RCC 7860 (cell line): ENCODE data around the gene SURF1.
"Not testable (repeated sequence)": the region's sequence is repeated elsewhere in the genome, so short reads cannot be mapped to it uniquely, and the experiment has no call there.

ENCODE experiments used
- DNase-seq: peaks from one replicate; pipeline ENCODE4 v3.0.0-alpha.2; 2015; ENCODE audit warnings: low spot score
- FAIRE-seq: peaks from 2 replicates; lab custom pipeline; 2012; peaks lifted over from hg19 to GRCh38; lab: Jason Lieb, UNC

Gene SURF1

DNA sequence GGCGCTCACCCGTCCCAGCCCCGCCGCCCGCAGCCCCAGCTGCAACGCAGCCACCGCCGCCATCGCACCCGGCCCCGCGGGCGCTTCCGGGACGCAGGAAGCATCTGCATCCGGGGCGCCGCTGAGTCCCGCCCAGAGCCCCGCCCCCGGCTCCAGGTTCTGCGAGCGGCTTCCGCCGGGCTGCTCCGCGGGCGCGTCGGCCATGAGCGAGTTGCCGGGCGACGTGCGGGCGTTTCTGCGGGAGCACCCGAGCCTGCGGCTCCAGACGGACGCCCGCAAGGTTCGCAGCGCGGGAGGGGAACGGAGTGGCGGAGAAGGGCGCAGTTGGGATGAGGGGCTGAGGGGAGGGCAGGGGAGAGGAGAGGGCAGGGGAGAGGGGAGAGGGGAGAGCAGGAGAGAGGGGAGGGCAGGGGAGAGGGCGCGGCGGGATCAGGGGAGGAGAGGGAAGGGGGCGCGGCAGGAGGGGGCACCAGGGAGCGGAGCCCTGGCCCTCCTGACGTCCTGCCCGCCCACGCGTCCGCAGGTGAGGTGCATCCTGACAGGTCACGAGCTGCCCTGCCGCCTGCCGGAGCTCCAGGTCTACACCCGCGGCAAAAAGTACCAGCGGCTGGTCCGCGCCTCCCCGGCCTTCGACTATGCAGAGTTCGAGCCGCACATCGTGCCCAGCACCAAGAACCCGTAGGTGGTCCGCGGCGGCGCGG is at the start of gene SURF1, which contains the start of gene SURF2:
SURF1 (minus strand) TSS at position 97 of the 701 bp plus-strand sequence; CDS start at position 63, 34 bp downstream.
SURF2 (plus strand) TSS at position 160 of the 701 bp plus-strand sequence; CDS start at position 203, 43 bp downstream.
- FAIRE-seq (no peak), DNase-seq (peak; percentile 53)

DNA sequence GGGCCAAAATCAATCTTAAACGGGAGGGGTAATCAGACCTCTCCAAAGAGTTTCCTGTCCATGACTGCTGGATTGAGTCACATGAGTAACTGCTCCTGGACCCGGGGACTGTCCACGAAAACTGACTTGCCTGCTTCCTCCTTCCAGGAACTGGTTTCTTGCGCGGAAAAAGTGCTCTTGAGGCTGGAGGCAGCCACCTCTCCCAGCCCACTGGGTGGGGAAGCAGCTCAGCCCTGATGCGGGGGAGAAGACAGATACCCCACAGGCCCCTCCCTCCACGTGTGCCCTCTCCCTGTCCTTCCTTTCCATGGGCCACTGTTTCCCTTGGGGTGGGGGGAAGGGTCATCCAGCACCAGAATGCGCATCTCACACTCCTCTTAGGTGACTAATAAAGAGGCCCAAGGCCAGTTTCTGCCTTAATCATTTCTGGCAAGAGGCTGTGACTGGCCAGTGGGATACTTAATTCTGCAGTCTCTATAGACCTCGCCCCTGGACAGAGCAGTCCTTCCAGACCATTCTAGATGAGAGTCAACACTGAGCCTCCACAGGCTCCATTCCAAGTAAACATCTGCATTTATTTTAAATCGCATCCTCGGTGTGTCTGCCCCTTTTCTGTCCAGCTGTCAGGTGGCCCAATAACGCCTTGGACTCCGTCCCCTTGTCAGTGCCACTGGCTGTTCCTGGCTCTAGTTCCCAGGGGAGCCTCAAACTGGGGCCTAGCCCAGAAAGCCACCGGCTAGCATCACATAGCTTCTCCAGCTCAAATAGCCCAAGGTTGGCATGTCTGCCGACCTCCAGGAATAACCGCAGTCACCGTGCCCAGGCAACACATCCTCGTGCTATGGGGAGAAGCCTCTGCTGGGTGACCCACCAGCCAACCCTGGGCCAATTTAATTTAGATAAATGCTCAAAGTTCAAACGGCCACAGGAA is 49.5 kb upstream of the SURF1 start:
- FAIRE-seq (no peak), DNase-seq (no peak)

GRCh38 chr9:133404454-133405002 is 48.2 kb upstream of the SURF1 start:
- DNase-seq, result no peak
- FAIRE-seq, result no peak

DNA sequence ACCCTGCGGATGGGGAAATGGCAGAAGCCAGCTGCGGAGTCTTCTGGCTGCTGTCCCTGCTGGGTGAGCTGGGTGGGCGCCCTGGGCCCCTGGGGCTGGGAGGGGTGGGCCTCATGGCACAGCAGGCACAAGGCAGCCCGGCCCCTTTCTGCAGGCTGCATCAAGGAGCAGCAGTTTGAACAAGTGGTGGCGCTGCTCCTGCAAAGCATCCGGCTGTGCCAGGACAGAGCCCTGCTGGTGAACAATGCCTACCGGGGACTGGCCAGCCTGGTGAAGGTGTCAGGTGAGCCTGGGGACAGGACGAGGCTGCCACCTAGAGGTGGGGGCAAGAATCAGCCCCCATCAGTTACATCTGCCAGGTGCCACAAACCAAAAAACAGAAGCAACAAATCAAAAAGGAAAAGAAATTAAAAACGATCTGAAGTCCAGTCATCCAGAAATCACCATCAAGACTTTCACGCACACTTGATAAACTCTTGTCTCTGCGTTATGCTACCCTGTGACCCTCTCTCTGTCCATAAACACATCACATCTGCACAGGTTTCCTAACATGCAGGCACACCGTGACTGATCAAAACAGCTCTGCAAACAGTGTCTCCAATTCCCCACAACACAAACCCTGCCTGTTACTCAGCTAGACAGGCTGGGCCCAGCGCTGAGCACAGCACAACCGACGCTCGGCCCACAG is 47.6 kb upstream of the SURF1 start:
- DNase-seq (peak; percentile 17), FAIRE-seq (no peak)

DNA sequence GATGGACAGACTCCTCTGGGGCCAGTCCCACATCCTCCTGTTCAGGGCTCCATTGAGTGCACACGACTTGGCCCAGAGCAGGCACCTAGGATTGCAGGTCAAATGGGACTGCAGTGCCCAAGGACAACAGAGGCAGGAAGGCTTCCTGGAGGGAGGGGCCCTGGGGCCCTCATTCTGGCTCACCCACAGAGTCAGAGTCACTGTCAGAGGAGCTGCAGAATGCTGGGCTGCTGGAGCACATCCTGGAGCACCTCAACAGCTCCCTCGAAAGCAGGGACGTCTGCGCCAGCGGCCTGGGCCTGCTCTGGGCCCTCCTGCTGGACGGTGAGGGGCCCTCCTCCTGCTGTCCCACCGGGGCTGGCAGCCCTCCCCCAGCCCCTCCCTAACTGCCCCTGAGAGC is 46.4 kb upstream of the SURF1 start:
- FAIRE-seq (no peak), DNase-seq (no peak)

GRCh38 chr9:133401588-133401987 is 45.3 kb upstream of the SURF1 start:
- DNase-seq (no peak), FAIRE-seq (no peak)

- FAIRE-seq (no peak), DNase-seq (no peak)
These were observed 44.0 kb upstream of the SURF1 start for GRCh38 chr9:133400292-133400691.

DNA sequence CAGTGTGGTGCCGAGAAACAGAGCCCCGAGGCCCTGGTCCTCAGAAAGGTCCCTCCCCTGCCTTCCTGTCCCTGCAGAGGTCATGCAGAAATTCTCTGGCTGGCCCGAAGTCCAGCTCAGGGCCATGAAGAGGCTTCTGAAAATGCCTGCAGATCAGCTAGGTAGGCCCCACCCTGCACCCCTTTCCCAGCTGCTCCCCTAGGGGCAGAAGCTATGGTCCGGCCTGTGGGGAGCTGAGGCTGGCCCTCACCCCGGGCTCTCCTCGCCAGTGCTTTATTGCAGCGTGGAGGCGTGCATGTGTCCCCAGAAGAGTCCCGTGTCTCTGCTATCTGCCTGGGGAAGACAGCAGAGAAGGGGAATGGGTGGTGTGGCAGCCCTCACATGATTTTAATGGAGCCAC is 41.6 kb upstream of the SURF1 start:
- FAIRE-seq (no peak), DNase-seq (no peak)

GRCh38 chr9:133397370-133397769 is 41.1 kb upstream of the SURF1 start:
- no peak for DNase-seq
- no peak for FAIRE-seq

DNA sequence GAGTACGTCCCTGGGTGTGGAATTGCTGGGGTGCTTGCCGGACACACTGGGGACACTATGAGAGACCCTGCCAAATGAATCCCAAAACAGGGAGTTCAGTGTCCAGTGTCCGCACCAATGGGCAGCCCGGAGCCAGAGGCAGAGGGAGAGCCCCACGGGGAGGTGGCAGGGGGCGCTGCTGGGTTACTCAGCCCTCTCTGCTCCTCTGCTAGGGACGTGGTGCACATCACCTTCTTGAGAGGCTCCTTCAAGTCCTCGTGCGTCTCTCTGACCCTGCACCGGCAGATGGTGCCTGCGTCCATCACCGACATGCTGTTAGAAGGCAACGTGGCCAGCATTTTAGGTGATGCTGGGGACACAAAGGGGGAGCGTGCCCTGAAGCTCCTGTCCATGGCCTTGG is 40.7 kb upstream of the SURF1 start:
- DNase-seq (no peak), FAIRE-seq (no peak)

DNA sequence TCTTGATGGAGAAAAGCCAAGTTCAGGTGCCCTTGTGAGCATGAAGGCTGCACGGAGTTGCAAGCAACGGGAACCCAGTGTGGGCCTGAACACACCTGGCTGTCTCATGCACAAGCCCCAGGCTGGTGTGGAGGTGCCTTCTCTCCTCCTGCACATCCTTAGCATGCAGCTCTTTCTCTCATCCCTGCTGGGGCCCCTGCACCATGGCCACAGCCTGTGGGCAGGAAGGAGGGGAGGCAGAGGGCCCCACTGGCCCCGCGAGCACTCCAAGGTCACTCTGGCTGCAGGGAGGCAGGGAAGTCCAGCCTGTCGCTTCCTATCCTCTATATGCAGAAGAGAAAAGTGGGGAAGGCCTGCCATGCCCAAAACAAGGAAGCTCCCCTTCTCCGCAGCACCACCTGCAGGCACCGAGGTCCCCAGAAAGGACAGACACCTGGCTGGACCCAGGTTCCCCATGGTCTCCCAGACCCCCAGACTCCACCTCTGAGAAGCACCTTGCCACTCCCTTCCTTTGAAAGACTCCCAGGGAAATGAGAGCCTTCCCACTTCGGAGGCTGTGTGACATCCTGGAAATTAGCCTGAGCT is 38.5 kb upstream of the SURF1 start:
- no peak for FAIRE-seq
- DNase-seq, result no peak

- FAIRE-seq (no peak), DNase-seq (no peak)
These were observed 37.1 kb upstream of the SURF1 start for GRCh38 chr9:133393399-133393798.

GRCh38 chr9:133392308-133392707 is 36.0 kb upstream of the SURF1 start:
- DNase-seq, FAIRE-seq: not testable (repeated sequence)

- not testable (repeated sequence) for FAIRE-seq, DNase-seq
These were observed 35.2 kb upstream of the SURF1 start for GRCh38 chr9:133391449-133391848.

GRCh38 chr9:133390713-133391112 is 34.4 kb upstream of the SURF1 start:
- DNase-seq (no peak), FAIRE-seq (no peak)

DNA sequence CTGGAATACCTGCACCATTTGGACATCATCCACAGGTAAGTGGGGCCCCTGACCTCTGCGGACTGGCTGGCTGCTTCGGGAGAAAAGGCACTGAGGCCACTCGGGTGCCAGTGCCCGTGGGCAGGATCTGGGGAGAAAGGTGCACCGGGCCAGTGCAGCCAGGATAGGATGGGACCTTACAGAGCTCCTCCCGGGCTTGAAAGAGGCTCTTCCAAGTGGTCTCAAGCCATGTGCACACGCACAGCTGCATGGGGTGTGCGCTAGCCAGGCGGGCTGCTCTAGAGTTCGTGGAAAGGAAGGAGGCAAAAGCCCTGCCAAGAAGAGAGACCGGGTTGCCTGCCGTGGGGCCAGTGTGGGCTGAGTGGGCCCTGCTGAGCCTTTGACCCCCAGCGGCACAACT is 33.3 kb upstream of the SURF1 start:
- no peak for FAIRE-seq
- DNase-seq, result no peak

DNA sequence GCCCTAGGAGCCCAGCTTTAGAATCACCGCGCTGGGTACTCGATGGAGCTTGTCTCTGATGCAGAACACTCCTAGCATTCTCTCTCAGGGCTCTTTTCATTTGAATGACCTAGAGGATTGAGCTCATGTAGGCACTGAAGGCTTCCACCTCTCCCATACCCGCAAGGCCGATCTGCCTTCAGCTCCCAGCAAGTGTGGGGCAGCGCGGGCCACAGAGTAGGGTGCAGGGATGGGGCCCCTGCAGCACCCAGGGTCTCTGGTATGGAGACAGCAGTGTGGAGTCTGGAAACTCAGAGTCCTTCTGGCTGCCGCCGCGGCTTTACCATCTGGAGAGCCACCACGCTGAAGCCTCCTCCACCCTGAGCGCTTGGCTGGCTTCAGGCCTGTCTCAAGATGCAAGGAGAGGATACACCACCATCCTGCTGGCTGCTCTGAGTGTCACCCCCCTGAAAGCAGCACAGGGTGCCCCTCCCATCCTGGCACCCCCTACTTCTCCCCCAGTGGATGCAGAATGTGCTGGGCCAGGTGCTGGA is 32.8 kb upstream of the SURF1 start:
- FAIRE-seq, result no peak
- DNase-seq, result no peak

DNA sequence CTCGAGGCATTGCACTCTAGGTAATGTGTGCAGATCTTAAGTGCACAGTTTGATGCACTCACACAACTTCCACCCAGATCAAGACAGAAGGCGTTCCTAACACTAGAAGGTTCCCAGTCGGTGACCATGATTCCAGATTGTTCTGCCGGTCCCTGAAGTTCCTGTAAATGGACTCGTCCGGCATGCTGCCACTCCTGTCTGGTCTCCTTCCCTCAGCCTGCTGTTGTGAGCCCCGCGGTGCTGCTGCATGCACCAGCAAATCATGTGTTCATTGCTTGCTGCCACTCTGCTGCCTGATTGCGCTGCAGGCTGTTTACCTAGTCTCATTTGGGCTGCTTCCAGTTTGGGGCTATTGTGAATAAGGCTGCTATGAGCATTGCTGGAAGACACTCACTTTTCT is 31.4 kb upstream of the SURF1 start:
- DNase-seq (no peak), FAIRE-seq (no peak)

- FAIRE-seq (no peak), DNase-seq (no peak)
These were observed 30.1 kb upstream of the SURF1 start for GRCh38 chr9:133386338-133386737.

DNA sequence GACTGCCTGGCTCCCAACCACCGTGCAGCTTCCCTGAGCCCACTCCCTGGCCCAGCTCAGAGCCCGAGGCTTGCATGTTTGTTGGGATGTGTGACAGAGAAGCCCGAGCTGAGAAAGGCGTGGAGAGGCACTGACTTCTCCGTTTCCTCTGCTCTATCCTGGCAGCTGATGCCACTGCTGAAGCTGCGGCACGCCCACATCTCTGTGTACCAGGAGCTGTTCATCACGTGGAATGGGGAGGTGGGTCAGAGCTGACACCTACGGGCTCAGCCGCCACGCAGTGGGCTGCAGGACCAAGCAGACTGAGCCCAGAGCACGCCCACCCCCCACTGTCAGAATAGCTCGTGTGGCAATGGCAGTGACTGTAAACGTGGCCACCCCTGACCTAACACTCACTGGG is 29.2 kb upstream of the SURF1 start:
- FAIRE-seq, result no peak
- DNase-seq, result no peak
